ENCODE results near the gene ARFIP1. TPM values are rescaled to one million over a fixed set of nuclear protein-coding genes. Genes with fewer than 3 reads are reported as not detected.
"Not testable (repeated sequence)": the region's sequence is repeated elsewhere in the genome, so short reads cannot be mapped to it uniquely, and the experiment has no call there.

The ARFIP1 gene
- total RNA-seq, 1 donor from 2014 or later = 56.5 TPM

DNA sequence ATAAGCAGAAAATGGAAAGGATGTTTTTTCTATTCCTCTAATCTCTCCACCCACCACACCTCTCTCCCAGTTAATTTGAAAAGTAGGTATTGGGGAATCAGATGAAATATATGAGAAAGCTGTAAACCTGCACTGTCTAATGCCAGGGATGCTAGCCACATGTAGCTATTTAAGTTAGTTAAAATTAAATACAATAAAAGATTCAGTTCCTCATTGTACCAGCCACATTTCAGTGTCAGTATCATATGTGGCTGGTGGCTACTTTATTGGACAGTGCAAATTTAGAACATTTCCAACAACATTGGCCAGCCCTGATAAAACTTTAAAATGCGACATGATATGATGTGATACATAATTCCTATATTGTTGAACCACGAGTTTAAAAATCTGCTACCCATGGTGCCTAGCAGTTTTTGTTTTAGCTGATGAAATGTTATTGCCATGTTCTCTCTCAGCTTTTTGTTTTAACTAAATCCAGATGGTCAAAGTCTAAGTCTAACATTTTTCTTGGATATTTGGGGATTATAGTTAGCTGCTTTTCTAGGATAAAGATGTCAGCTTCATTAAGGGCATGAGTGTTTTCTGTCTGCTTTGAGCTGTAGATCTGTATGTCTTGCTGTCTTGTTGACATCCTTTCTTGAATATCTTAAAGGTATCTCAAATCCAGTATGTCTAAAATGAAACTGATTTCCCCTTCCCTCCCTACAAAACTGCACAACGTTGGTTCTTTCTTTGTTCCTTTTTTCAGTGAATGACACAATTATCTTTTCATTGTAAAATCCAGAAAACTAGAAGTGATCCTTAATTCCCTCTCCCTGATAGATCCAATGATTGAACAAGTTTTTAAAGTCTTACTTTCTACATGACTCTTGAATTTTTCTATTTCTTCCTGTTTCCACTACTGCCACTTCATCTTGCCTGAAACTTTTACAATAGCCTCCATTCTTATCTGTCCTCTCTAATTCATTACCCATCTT is 6.2 kb downstream of the ARFIP1 start:
- no peak for DNase-seq (ENCODE audit: low spot score)

DNA sequence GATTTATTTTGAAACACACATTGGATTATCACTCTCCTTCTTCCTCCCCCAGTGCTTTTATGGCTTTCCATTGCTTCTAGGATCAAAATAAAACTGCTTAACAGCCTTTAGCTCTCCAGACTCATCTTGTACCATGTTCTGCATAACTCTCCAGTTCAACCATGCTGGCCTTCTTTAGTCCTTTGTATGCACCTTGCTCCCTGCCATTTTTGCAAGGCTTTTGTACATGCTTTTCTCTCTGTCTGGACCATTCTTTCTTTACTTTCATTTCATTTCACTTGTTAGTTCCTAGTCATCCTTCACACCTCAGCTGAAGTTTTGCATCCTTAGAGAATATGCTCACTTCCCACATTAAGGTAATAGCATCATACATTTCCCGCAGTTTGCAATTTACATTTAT is 6.9 kb downstream of the ARFIP1 start:
- no peak for DNase-seq (ENCODE audit: low spot score)

DNA sequence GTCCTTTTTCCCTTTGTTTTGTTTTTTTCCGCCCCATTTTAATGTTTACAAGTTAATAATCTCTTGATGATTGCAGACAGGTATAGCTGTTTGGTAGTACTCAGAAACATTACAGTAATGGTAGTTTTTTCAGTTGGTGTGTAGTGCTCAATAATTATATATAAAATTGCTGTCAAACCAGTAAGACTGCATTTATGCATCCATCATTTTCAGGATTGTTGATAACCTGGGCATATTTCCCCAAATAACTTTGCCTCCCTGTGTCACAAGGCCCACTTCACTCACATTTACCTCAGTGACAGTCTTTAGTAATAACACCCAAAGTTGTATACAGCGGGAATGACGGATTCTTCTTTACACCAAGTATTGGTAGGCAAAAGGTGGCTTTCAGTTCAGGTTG is 16.1 kb downstream of the ARFIP1 start:
- DNase-seq (ENCODE audit: low spot score) = no peak

DNA sequence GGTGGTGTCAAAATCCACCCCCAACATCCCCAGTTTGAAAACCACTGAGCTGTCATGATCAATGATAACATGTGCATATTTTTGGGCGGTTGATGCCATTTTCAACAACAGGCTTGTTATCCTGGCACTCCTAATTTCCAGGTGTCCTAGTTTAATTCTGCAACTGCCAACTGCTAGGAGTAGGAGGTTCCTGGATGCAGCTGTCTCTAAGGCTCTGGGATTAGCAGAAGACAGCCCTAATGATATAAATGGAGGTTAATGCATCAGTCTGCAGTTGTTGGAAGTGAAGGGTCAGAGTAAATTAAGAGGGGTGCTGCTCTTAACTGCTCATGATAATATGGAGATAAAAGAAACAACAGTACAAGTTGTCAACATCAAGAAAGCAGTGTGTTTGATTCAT is 23.8 kb downstream of the ARFIP1 start:
- DNase-seq (ENCODE audit: low spot score) = no peak

DNA sequence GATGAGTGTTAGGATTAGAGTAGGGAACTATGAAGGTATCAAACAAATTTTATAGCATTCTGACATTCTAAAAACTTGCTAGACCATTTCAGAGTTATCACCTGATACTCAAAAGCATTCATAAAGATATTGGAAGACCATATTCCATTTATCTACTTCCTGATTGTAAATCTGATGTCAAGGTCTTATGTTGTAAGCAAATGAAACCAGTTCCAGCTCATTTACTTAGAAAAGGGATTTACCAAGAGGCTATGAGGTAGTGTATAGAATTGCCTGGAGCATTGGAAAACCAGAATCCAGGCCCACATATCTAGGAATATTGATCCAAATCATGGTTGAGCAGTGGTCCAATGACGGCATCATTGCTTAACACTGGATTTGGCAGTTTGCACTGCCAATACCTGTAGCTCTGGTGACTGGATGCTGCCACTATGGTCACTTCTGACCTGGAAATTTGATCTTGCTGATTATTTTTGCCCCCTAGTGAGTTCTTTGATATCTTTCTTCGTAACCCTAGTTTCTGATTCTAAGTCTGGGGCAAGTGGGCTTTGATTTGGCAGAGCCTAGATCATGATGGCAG is 25.4 kb downstream of the ARFIP1 start:
- no peak for DNase-seq (ENCODE audit: low spot score)

DNA sequence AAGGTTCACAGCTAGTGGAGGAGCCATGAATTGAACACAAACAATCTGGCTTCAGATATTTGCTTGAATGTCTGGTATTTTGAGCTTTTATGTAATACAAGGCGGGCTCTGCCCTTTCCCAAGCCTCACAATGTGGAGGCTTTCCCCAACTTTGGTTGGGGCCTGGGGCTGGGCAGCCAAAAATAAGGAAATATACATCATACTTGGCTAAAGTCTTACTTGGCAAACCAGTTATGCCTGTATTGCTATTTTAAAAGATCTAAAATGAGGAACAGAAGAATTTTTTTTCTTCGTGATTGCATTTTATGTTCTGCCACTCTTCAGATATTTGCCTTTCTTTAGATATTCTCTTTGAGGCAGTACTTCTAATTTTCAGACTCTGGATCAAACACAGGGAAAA is 26.1 kb downstream of the ARFIP1 start:
- DNase-seq (ENCODE audit: low spot score) = no peak

DNA sequence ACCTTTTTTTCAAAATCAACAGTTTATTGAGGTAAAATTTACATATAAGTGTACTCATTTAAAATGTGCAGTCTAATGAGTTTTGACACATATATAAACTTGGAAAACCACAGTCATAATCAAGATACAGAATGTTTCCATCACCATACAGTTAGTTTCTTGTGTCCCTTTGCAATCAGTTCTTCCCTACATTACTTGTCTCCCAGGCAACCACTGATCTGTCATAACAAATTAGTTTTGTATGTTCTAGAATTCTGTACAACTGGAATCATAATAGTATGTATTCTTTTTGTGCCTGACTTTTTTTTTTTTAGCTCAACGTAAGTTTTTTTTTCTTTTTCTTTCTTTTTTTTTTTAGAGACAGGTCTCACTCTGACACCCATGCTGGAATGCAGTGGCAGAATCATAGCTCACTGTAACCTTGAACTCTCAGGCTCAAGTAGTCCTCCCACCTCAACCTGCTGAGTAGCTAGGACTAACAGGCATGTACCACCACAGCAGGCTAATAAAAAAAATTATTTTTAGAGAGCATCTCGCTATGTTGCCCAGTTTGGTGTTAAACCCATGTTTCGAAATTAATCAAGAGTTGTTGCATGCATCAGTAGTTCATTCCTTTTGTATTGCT is 26.9 kb downstream of the ARFIP1 start:
- DNase-seq (ENCODE audit: low spot score) = no peak

DNA sequence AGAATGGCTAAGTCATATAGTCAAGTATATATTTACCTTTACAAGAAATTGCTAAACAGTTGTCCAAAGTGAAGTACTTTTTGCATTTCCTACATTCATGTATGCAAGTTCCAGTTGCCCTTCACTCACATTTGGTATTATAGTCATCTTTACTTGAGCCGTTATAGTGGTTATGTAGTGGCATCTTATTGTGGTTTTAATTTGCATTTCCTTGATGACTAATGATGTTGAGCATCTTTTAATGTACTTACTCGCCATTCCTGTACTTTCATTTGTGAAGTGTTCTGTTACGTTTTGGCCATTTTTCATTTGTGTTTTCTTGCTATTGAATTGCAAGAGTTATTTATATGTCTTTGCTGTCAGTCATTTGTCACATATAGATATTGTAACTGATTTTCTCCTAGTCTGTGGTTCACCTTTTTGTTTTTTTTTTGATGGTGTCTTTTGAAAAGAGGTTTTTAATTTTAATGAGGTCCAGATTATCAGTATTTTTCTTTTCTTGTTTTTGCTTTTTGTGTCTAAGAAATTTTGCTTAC is 27.6 kb downstream of the ARFIP1 start:
- no peak for DNase-seq (ENCODE audit: low spot score)

DNA sequence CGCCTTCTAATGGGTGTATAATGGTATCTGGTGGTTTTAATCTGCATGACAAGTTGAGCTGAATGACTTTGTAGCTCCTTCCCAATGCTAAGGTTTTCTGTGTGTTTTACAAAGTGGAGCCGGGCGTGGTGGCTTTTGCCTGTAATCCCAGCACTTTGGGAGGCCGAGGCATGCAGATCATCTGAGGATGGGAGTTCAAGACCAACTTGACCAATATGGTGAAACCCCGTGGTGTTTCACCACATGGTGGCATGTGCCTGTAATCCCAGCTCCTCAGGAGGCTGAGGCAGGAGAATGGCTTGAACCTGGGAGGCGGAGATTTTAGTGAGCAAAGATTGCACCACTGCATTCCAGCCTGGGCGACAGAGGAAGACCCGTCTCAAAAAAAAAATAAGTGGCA is 28.9 kb downstream of the ARFIP1 start:
- no peak for DNase-seq (ENCODE audit: low spot score)

DNA sequence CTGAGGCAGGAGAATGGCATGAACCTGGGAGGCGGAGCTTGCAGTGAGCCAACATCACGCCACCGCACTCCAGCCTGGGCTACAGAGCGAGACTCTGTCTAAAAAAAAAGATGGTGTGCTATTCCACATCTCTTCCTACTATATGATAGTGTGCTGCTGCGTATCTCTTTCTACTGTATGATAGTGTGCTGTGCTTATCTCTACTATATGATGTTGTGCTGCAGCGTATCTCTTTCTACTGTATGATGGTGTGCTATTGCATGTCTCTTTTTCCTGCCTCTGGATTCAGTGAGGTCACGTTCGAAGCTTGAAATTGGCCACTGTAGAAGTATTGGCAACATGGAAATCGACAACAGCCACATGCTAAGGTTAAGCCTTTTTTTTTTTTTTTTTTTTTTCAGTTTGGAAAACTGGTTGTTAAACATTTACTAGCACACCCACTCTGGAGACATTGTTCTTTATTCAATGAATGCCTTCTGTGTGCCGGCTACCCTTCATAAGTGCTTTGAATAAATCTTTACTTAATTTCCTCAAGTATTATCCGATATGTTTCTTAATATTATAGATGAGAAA is 31.0 kb downstream of the ARFIP1 start:
- DNase-seq (ENCODE audit: low spot score) = no peak

DNA sequence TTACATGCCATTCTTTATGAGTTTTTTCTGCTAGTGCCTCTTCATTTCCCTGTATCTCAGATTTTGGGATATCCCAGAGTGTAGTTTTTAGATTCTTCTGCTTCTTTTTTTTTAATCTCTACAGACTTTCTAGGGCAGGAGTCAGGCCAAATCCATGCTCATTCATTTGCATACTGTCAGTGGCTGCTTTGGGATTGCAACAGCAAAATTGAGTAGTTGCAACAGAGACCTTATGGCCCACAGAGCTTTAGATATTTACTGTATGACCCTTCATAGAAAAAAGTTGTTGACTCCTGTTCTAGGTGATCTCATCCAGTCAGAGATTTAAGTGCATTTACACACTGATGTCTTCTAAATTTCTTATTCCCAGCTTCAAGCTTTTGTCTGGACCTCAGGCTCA is 35.3 kb downstream of the ARFIP1 start:
- DNase-seq (ENCODE audit: low spot score) = no peak

DNA sequence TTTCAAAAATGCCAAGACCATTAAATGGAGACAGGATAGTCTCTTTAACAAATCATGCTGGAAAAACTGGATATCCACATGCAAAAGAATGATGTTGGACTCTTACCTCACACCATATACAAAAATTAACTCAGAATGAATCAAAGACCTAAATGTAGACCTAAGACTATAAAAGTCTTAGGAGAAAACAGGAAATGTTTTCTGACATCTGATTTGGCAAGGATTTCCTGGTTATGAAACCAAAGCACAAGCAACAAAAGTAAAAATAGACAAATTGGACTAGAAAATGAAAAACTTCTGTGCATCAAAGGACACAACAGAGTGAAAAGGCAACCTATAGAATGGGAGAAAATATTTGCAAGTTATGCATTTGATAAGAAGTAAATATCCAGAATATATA is 37.6 kb downstream of the ARFIP1 start:
- no peak for DNase-seq (ENCODE audit: low spot score)

DNA sequence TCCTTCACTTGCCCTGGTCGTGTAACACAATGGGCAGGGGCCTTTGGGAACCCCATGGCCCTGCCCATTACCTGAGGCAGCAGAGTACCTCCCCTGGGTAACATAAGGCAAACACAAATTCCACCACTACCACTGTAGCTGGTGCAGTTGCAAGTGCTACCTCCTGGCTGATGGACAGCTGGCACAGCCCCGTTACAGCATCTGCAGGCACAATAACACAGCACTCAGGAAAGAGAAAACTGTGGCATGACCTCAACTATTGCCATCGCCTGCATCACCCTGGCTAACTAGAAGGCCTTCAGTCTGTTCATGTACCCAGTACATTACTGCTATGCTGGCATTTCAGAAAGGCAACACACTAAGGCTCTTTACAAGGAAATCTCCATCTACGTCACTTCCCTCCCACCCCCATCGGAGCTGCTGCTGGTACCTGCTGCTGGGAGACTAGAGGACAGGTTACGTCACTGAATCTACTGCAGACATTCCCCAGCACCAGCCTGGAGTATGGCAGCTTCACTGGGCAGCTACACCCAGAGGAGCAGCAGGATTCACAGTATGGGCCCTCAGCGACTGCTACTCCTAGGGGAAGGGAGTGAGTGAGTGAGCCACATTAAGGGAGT is 39.4 kb downstream of the ARFIP1 start:
- DNase-seq (ENCODE audit: low spot score) = no peak

DNA sequence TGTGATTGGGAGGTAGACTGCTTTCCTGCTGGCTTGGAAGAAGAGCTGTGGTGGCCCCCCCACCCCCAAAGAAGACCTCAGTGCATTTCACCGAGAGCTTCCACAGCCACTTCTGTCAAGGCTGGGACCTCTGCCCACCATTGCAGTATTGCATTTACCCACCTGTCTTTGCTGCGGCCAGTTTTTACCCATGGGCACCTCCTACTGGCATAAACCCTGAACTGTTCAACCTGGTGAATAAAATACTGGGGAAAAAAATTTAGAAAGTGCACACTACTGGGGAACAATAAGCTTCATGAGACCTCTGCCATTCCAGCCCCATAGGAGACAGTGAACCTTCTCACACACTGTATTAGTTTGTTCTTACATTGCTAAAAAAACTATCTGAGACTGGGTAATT is 40.3 kb downstream of the ARFIP1 start:
- DNase-seq (ENCODE audit: low spot score) = no peak

DNA sequence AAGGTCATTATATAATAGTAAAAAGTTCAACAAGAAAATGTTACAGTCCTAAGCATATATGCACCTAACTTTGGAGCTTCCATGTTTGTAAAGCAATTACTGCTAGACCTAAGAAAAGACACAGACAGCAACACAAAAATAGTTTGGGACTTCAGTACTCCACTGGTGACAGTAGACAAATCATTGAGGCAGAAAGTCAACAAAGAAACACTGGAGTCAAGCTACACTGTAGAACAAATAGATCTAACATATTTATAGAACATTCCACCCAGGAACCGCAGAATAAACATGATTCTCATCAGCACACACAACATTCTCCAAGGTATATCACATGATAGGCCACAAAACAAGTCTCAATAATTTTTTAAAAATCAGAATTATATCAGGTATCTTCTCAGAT is 42.6 kb downstream of the ARFIP1 start:
- no peak for DNase-seq (ENCODE audit: low spot score)

DNA sequence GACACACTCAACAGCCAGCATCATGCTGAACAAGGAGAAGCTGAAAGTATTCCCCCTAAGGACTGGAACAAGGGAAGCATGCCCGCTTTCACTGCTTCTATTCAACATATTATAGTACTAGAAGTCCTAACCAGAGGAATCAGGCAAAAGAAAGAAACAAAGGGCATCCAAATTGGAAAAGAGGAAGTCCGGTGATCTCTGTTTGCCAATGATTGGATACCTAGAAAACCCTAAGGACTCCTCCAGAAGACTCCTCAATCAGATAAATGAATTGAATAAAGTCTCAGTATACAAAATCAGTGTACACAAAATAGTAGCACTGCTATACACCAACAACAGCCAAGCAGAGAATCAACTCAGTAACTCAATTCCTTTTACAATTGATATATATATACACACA is 44.8 kb downstream of the ARFIP1 start:
- no peak for DNase-seq (ENCODE audit: low spot score)

DNA sequence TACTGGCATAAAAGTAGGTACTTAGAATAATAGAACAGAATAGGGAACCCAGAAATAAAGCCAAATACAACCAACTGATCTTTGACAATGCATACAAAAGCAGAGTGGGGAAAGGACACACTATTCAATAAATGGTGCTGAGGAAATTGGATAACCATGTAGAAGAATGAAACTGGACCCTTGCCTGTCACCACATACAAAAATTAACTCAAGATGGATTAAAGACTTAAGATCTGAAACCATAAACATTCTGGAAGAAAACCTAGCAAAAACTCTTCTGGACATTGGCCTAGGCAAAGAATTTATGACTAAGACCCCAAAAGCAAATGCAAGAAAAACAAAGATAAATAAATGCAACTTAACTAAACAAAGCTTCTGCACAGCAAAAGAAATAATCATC is 45.6 kb downstream of the ARFIP1 start:
- DNase-seq (ENCODE audit: low spot score) = no peak

DNA sequence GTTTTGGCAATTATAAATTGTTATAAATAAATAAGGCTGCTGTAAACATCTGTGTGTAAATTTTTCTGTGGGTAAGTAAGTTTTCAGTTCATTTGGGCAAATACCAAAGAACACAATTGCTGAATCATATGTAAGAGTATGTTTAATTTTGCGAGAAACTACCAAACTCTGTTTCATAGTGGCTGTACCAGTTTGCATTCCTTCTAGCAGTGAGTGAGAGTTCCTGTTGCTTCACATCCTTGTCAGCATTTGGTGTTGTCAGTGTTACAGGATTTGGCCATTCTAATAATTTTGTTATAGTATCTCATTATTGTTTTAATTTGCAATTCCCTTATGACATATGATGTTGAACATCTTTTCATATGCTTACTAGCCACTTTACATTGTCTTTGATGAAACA is 48.4 kb downstream of the ARFIP1 start:
- DNase-seq (ENCODE audit: low spot score) = no peak

DNA sequence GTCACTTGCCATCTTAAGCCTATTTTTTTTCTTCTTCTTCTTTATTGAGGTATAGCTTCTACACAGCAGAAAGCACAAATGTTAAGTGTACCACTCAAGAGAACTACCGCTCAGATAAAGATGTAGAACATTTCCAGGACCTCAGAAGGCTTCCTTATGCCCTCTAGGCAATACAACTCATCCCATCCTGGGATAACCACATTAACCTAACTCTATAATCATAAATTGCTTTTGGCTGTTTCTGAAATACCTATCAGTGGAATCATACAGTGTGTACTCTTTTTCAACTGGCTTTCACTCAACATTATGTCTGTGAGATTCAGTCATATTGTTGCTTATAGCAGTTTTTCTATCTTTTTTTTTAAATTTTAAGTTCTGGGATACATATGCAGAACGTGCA is 51.7 kb downstream of the ARFIP1 start:
- DNase-seq (ENCODE audit: low spot score) = no peak

DNA sequence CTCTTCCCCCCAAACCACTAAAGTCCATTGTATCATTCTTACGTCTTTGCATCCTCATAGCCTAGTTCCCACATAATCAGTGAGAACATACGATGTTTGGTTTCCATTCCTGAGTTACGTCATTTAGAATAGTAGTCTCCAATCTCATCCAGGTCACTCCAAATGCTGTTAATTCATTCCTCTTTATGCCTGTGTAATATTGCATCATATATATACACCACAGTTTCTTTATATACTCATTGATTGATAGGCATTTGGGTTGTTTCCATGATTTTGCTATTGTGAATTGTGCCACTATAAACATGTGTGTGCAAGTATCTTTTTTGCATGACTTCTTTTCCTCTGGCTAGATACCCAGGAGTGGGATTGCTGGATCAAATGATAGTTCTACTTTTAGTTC is 57.2 kb downstream of the ARFIP1 start:
- DNase-seq (ENCODE audit: low spot score) = no peak

DNA sequence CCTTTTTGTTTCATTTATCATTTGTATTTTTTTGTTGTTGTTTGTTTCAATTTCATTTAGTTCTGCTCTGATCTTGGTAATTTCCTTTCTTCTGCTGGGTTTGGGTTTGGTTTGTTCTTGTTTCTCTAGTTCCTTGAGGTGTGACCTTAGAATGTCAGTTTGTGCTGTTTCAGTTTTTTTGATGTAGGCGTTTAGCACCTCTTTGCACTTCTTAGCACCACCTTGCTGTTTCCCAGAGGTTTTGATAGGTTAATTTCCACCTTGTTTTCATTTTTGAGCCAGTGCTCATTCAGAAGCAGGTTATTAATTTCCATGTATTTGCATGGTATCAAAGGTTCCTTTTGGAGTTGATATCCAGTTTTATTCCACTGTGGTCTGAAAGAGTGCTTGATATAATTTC is 60.0 kb downstream of the ARFIP1 start:
- not testable (repeated sequence) for DNase-seq (ENCODE audit: low spot score)
